OCI-LY1 (cell line): ENCODE results near the gene TK1.

Source experiments
- H2AFZ ChIP-seq: fragments of 200-600 bp; sonication (generic), shearing (Covaris generic); 2 replicates; pipeline ENCODE4 v1.6.0; 2014; ENCODE audit warnings: antibody characterized with exemption, mild to moderate bottlenecking, low read length
- H3F3A ChIP-seq: fragments of 200-600 bp; sonication (generic), shearing (Covaris generic); 2 replicates; pipeline ENCODE4 v1.6.0; 2014; ENCODE audit warnings: mild to moderate bottlenecking, antibody characterized with exemption, low read length, moderate library complexity; ENCODE audit not compliant: insufficient read depth
- H3K27ac ChIP-seq: fragments of 200-600 bp; sonication (generic); 2 replicates; pipeline ENCODE4 v1.5.1; 2014; ENCODE audit warnings: low read length, mixed run types, mild to moderate bottlenecking, low read depth; ENCODE audit not compliant: poor library complexity, severe bottlenecking
- H3K27me3 ChIP-seq: fragments of 200-600 bp; sonication (generic); 2 replicates; pipeline ENCODE4 v1.6.0; 2014; ENCODE audit warnings: antibody characterized with exemption, mild to moderate bottlenecking, low read length, moderate library complexity; ENCODE audit not compliant: insufficient read depth
- H3K36me3 ChIP-seq: fragments of 200-600 bp; sonication (generic); 2 replicates; pipeline ENCODE4 v1.6.1; 2014; ENCODE audit warnings: mild to moderate bottlenecking, antibody characterized with exemption, low read length, moderate library complexity, mixed read lengths; ENCODE audit not compliant: insufficient read depth
- H3K4me1 ChIP-seq: fragments of 200-600 bp; sonication (generic); 2 replicates; pipeline ENCODE4 v1.5.1; 2014; ENCODE audit warnings: mild to moderate bottlenecking, low read length, moderate library complexity; ENCODE audit not compliant: insufficient read depth, severe bottlenecking
- H3K4me2 ChIP-seq: fragments of 200-600 bp; sonication (generic), shearing (Covaris generic); 2 replicates; pipeline ENCODE4 v1.6.1; 2014; ENCODE audit warnings: low read length
- H3K4me3 ChIP-seq: fragments of 200-600 bp; sonication (generic); 2 replicates; pipeline ENCODE4 v1.5.1; 2014; ENCODE audit warnings: low read length, low read depth, mild to moderate bottlenecking, mixed read lengths; ENCODE audit not compliant: poor library complexity, severe bottlenecking
- H3K79me2 ChIP-seq: fragments of 200-600 bp; shearing (Covaris generic); 2 replicates; pipeline ENCODE4 v1.6.1; 2016; ENCODE audit warnings: mixed run types, low read length, mixed read lengths; ENCODE audit not compliant: insufficient read depth
- H3K9ac ChIP-seq: fragments of 200-600 bp; sonication (generic), shearing (Covaris generic); 2 replicates; pipeline ENCODE4 v1.6.1; 2014; ENCODE audit warnings: mild to moderate bottlenecking, low read length, mixed read lengths
- H3K9me2 ChIP-seq: fragments of 200-600 bp; sonication (generic), shearing (Covaris generic); 2 replicates; pipeline ENCODE4 v1.6.1; 2014; ENCODE audit warnings: low read depth, mild to moderate bottlenecking, low read length, mixed read lengths
- H3K9me3 ChIP-seq: fragments of 200-600 bp; shearing (Covaris generic); 2 replicates; pipeline ENCODE4 v1.6.1; 2014; ENCODE audit warnings: low read length, mixed read lengths
- H4K20me1 ChIP-seq: fragments of 200-600 bp; sonication (generic), shearing (Covaris generic); 2 replicates; pipeline ENCODE4 v1.6.0; 2016; ENCODE audit warnings: mild to moderate bottlenecking, low read length; ENCODE audit not compliant: insufficient read depth
- CTCF ChIP-seq: fragments of 200-600 bp; sonication (generic), shearing (Covaris generic); IDR thresholded peaks from 2 replicates; pipeline ENCODE4 v1.5.1; 2017; ENCODE audit warnings: mild to moderate bottlenecking, antibody characterized with exemption, low read length, moderate library complexity, mixed read lengths
- EZH2 ChIP-seq: fragments of 200-600 bp; sonication (generic), shearing (Covaris generic); IDR thresholded peaks from 2 replicates; pipeline ENCODE4 v1.8.0; 2017; ENCODE audit warnings: borderline replicate concordance, mixed run types, mild to moderate bottlenecking, antibody characterized with exemption, low read length, moderate library complexity, mixed read lengths

The TK1 gene

DNA sequence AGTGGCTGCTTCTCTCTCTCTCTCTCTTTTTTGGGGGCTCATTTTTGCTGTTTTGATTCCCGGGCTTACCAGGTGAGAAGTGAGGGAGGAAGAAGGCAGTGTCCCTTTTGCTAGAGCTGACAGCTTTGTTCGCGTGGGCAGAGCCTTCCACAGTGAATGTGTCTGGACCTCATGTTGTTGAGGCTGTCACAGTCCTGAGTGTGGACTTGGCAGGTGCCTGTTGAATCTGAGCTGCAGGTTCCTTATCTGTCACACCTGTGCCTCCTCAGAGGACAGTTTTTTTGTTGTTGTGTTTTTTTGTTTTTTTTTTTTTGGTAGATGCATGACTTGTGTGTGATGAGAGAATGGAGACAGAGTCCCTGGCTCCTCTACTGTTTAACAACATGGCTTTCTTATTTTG lies 36.9 kb upstream of the TK1 start:
- no peak overlapping the region for H3K4me2 ChIP-seq
- H3K9me3 ChIP-seq: no peaks in the 10 kb centered on the region
- H3K79me2 ChIP-seq: no peaks in the 10 kb centered on the region
- peaks cover 9% of the 10 kb centered on the region for H3K4me1 ChIP-seq
- peaks cover 61% of the 10 kb centered on the region for H3K36me3 ChIP-seq
- H4K20me1 ChIP-seq: no peaks in the 10 kb centered on the region
- no peak for TF ChIP-seq CTCF
- no peak for TF ChIP-seq EZH2
- H3K9me2 ChIP-seq: no peaks in the 10 kb centered on the region
- no peak overlapping the region for H2AFZ ChIP-seq
- peaks cover 4% of the 10 kb centered on the region; the same call in 1 of the 2 replicates for H3F3A ChIP-seq
- no peak overlapping the region for H3K27ac ChIP-seq
- no peaks in the 10 kb centered on the region; the same call in 1 of the 2 replicates for H3K27me3 ChIP-seq
- no peak overlapping the region for H3K9ac ChIP-seq
- H3K4me3 ChIP-seq: no peak overlapping the region

DNA sequence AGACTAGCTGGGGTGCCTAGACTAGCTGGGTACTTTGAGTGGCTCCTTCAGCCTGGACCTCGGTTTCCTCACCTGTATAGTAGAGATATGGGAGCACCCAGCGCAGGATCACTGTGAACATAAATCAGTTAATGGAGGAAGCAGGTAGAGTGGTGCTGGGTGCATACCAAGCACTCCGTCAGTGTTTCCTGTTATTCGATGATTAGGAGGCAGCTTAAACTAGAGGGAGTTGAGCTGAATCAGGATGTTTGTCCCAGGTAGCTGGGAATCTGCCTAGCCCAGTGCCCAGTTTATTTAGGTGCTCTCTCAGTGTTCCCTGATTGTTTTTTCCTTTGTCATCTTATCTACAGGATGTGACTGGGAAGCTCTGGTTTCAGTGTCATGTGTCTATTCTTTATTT lies 36.2 kb upstream of the TK1 start:
- no peak overlapping the region for H2AFZ ChIP-seq
- H3K79me2 ChIP-seq: no peaks in the 10 kb centered on the region
- no peaks in the 10 kb centered on the region for H3K9me2 ChIP-seq
- H3K27me3 ChIP-seq: no peaks in the 10 kb centered on the region
- no peak overlapping the region for H3K4me3 ChIP-seq
- H3K27ac ChIP-seq: no peak overlapping the region
- H3F3A ChIP-seq: peaks cover 4% of the 10 kb centered on the region; the same call in 1 of the 2 replicates
- no peak overlapping the region for H3K4me2 ChIP-seq
- H4K20me1 ChIP-seq: no peaks in the 10 kb centered on the region
- TF ChIP-seq CTCF (no peak), EZH2 (no peak)
- H3K36me3 ChIP-seq: peaks cover 63% of the 10 kb centered on the region
- no peak overlapping the region for H3K9ac ChIP-seq
- H3K4me1 ChIP-seq: peaks cover 4% of the 10 kb centered on the region
- no peaks in the 10 kb centered on the region for H3K9me3 ChIP-seq

DNA sequence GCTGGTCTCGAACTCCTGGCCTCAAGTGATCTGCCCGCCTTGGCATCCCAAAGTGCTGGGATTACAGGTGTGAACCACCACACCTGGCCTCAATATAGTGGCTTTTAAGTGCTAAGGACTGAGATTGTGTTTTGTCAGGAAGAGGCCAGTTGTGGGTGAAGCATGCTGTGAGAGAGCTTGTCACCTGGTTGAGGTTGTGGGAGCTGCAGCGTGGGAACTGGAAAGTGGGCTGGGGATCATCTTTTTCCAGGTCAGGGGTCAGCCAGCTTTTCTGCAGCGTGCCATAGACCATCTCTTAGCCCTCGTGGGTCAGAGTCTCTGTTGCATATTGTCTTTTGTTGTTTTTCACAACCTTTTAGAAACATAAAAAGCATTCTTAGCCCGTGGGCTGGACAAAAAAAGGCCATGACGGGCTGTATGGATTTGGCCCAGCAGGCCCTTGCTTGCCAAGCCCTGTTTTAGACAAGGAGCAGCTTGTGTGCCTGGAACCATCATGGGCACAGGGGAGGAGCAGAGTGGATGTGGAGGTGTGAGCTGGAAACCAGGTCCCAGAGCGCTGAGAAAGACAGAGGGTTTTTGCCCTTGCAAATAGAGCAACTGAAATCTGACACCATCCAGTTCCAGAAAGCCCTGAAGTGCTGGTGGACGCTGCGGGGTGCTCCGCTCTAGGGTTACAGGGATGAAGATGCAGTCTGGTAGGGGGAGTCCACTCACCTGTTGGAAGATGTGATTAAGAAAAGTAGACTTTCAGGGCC lies 32.7 kb upstream of the TK1 start:
- H3K4me1 ChIP-seq: peaks cover 13% of the 10 kb centered on the region
- H3K4me2 ChIP-seq: no peak overlapping the region
- no peaks in the 10 kb centered on the region for H3K9me2 ChIP-seq
- no peak overlapping the region for H3K9ac ChIP-seq
- peaks cover 12% of the 10 kb centered on the region for H3K79me2 ChIP-seq
- no peak overlapping the region for H3K4me3 ChIP-seq
- no peak overlapping the region for H2AFZ ChIP-seq
- peaks cover 70% of the 10 kb centered on the region for H3K36me3 ChIP-seq
- H3K27ac ChIP-seq: no peak overlapping the region
- no peaks in the 10 kb centered on the region for H4K20me1 ChIP-seq
- H3F3A ChIP-seq: 0 out of 2 replicates have a peak, but pooled peaks cover 4% of the 10 kb centered on the region
- H3K9me3 ChIP-seq: no peaks in the 10 kb centered on the region
- H3K27me3 ChIP-seq: no peaks in the 10 kb centered on the region
- no peak for TF ChIP-seq EZH2
- no peak for TF ChIP-seq CTCF
